Esophagus muscularis mucosa (tissue), 4 donors: Measurements from ENCODE around the gene NUP93. TPM values are rescaled to one million over a fixed set of nuclear protein-coding genes. Genes with fewer than 3 reads are reported as not detected.

Source experiments
- DNase-seq: peaks from one replicate; pipeline ENCODE4 v3.0.0-alpha.2; 2017; ENCODE audit errors: extremely low spot score
- H3K27ac ChIP-seq, 4 donors: fragments of 200-600 bp; sonication (generic); replicated peaks in 1 of 4; 1 replicate in 3 of 4; 2 replicates in 1 of 4; pipeline ENCODE4 v1.5.1; 2016 to 2019; ENCODE audit warnings: mild to moderate bottlenecking in 1 of 4
- H3K27me3 ChIP-seq, 4 donors: fragments of 200-600 bp; sonication (generic); one replicate each; pipeline versions ENCODE4 v1.5.1 to v1.6.0; 2016 to 2019
- H3K36me3 ChIP-seq, 4 donors: fragments of 200-600 bp; sonication (generic); one replicate each; pipeline ENCODE4 v1.5.1; 2016 to 2019
- H3K4me1 ChIP-seq, 4 donors: fragments of 200-600 bp; sonication (generic); one replicate each; pipeline ENCODE4 v1.5.1; 2016 to 2019
- H3K4me3 ChIP-seq, 4 donors: fragments of 200-600 bp; sonication (generic); 1 replicate in 2 of 4; 2 replicates in 2 of 4; pipeline ENCODE4 v1.5.1; 2016 to 2019; ENCODE audit warnings: mild to moderate bottlenecking in 4 of 4, moderate library complexity in 1 of 4
- H3K9me3 ChIP-seq, 4 donors: fragments of 200-600 bp; sonication (generic); 1 replicate in 3 of 4; 2 replicates in 1 of 4; pipeline ENCODE4 v1.5.1; 2016 to 2019
- CTCF ChIP-seq, 3 experiments: fragments of 200-600 bp in 2 of 3; fragments of 450-650 bp in 1 of 3; sonication (generic) in 2 of 3; IDR thresholded peaks; one replicate each; pipeline ENCODE4 v1.5.1; 2017 to 2019; ENCODE audit warnings: antibody characterized with exemption in 3 of 3, mild to moderate bottlenecking in 2 of 3, moderate library complexity in 1 of 3
- EP300 ChIP-seq: sonication (generic); formaldehyde crosslinking; IDR thresholded peaks from one replicate; pipeline ENCODE4 v1.6.1; 2017; ENCODE audit warnings: antibody characterized with exemption
- POLR2A ChIP-seq: fragments of 450-650 bp; IDR thresholded peaks from one replicate; pipeline ENCODE4 v1.6.1; 2017; ENCODE audit warnings: antibody characterized with exemption, moderate library complexity, mild to moderate bottlenecking, low read depth
- POLR2AphosphoS5 ChIP-seq, 2 donors: sonication (generic); formaldehyde crosslinking; IDR thresholded peaks; one replicate each; pipeline ENCODE4 v1.6.1; 2017; ENCODE audit warnings: antibody characterized with exemption in 2 of 2
- WGBS: methylation state at CpG from one replicate; pipeline ENCODE4 v1.1.5; 2018; 5-methylcytosine and 5-hydroxymethylcytosine counted together
- intact Hi-C: fragments of 100-400 bp; cut with DNase I; formaldehyde crosslinking; loops from one replicate; pipeline ENCODE4 v1.15.1; 2023
- total RNA-seq, 4 donors: library from RNA; depleted of rRNA; stranded (reverse); fragments of >200 nt; gene quantifications; one replicate each; pipeline versions ENCODE4 v1.1.0 to v1.2.1, GENCODE V29; 2016

NUP93 gene
- total RNA-seq, 4 donors from 2014 or later, result 34.0 to 47.5 (median 36.5) TPM

- Histone ChIP-seq H3K4me3 (no peak overlapping the region), H3K4me1 (no peaks in the 10 kb centered on the region), H3K27me3 (no peaks in the 10 kb centered on the region), H3K9me3 (no peaks in the 10 kb centered on the region), H3K36me3 (no peaks in the 10 kb centered on the region), H3K27ac (no peak overlapping the region)
- DNase-seq, result no peak
- TF ChIP-seq CTCF (IDR thresholded peaks at IDR 0.05) (no peak), POLR2A (no peak), POLR2AphosphoS5 (IDR thresholded peaks at IDR 0.05) (no peak), EP300 (no peak)
- intact Hi-C loops, result no loop called here
- WGBS, result 84% methylated on average over 11 of the region's 11 CpGs
Measured at GRCh38 chr16:56874800-56875199, 144.9 kb downstream of the NUP93 start.

GRCh38 chr16:56876048-56876447 is 146.1 kb downstream of the NUP93 start:
- TF ChIP-seq POLR2A (no peak), POLR2AphosphoS5 (IDR thresholded peaks at IDR 0.05) (no peak), CTCF (IDR thresholded peaks at IDR 0.05) (no peak), EP300 (no peak)
- no peak for DNase-seq

GRCh38 chr16:56877486-56878182 is 147.7 kb downstream of the NUP93 start:
- TF ChIP-seq POLR2AphosphoS5 (IDR thresholded peaks at IDR 0.05) (no peak), CTCF (IDR thresholded peaks at IDR 0.05) (no peak), POLR2A (no peak), EP300 (no peak)
- WGBS, result 88% methylated on average over 11 of the region's 13 CpGs
- no peaks in the 10 kb centered on the region for H3K27me3 ChIP-seq
- intact Hi-C loops, result no loop called here
- H3K27ac ChIP-seq, result no peak overlapping the region
- no peaks in the 10 kb centered on the region for H3K4me1 ChIP-seq
- no peaks in the 10 kb centered on the region for H3K36me3 ChIP-seq
- H3K9me3 ChIP-seq, result no peaks in the 10 kb centered on the region
- no peak for DNase-seq
- no peak overlapping the region for H3K4me3 ChIP-seq

More at GRCh38 chr16:56876048-56876447, 146.1 kb downstream of the NUP93 start:
- no peak overlapping the region for H3K4me3 ChIP-seq
- H3K36me3 ChIP-seq, result no peaks in the 10 kb centered on the region
- no peak overlapping the region for H3K27ac ChIP-seq
- H3K9me3 ChIP-seq, result no peaks in the 10 kb centered on the region
- WGBS, result 86% methylated on average over 4 of the region's 4 CpGs
- intact Hi-C loops, result no loop called here
- H3K27me3 ChIP-seq, result no peaks in the 10 kb centered on the region
- no peaks in the 10 kb centered on the region for H3K4me1 ChIP-seq

GRCh38 chr16:56878282-56878854 is 148.4 kb downstream of the NUP93 start:
- H3K27me3 ChIP-seq, result no peaks in the 10 kb centered on the region
- H3K27ac ChIP-seq, result no peak overlapping the region
- no peak overlapping the region for H3K4me3 ChIP-seq
- intact Hi-C loops, result no loop called here
- H3K36me3 ChIP-seq, result no peaks in the 10 kb centered on the region
- WGBS, result 85% methylated on average over 8 of the region's 8 CpGs
- no peak for DNase-seq
- no peaks in the 10 kb centered on the region for H3K4me1 ChIP-seq
- no peak for TF ChIP-seq POLR2A
- no peak for TF ChIP-seq CTCF (IDR thresholded peaks at IDR 0.05)
- TF ChIP-seq POLR2AphosphoS5 (IDR thresholded peaks at IDR 0.05), result no peak
- TF ChIP-seq EP300, result no peak
- H3K9me3 ChIP-seq, result no peaks in the 10 kb centered on the region

- no peaks in the 10 kb centered on the region for H3K9me3 ChIP-seq
- no peak overlapping the region for H3K27ac ChIP-seq
- 95% methylated on average over 6 of the region's 9 CpGs for WGBS
- H3K27me3 ChIP-seq, result no peaks in the 10 kb centered on the region
- no peak for DNase-seq
- H3K36me3 ChIP-seq, result no peaks in the 10 kb centered on the region
- TF ChIP-seq POLR2A (no peak), POLR2AphosphoS5 (IDR thresholded peaks at IDR 0.05) (no peak), CTCF (IDR thresholded peaks at IDR 0.05) (no peak), EP300 (no peak)
- intact Hi-C loops, result no loop called here
- H3K4me1 ChIP-seq, result no peaks in the 10 kb centered on the region
- H3K4me3 ChIP-seq, result no peak overlapping the region
Measured at GRCh38 chr16:56879276-56879675, 149.3 kb downstream of the NUP93 start.
